Choroid plexus epithelial cell (primary cell): ENCODE results near the gene AIRE.

Experiments
- DNase-seq: peaks from one replicate; pipeline ENCODE4 v3.0.0-alpha.2; 2010; ENCODE audit warnings: low read depth
- H3K4me3 ChIP-seq: 2 replicates; pipeline ENCODE4 v1.5.1; 2011; ENCODE audit warnings: low read depth, mild to moderate bottlenecking, control low read depth, low read length, moderate library complexity
- CTCF ChIP-seq: conservative IDR thresholded peaks from 2 replicates; pipeline ENCODE4 v1.5.1; 2011; ENCODE audit warnings: low read depth, mild to moderate bottlenecking, control low read depth, inconsistent platforms, low read length, moderate library complexity

AIRE gene

DNA sequence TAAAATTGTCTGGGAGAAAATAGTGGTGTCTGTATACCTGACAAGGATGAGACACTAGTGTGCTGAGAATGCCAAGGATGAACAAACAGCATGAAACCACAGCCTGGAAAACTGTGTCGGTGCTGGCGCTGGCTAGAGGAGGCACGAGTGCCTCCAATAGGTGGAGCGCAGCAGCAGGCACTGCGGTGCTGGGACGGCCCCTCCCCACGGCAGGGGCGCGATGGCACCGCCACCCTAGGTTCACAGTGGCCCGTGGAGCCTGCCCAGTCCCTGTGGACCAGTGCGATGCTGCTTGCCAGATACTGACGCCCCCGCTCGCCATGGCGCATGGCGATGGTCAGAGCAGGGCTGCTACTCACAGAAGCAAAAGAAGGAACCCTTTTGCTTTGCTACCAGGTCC is 46.7 kb downstream of the AIRE start:
- TF ChIP-seq CTCF = no peak
- DNase-seq = no peak
- no peak overlapping the region for H3K4me3 ChIP-seq

DNA sequence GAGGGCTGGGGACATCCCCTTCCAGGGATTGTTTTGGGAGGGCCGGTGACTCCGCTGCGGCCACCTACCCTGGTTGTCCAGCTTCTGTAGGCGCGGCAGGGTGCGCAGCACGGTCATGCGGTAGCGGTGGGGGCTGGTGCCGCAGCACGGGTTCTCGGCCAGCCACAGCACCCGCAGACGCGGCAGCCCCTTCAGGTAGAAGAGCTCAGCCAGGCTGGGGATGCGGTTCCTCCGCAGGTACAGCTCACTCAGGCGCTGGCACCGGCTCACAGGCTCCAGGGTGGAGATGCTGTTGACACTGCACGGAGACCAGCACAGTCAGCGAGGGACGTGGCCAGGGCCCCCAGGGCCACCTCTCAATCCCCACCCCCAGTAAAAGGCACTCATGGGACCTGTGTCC is 47.3 kb downstream of the AIRE start:
- TF ChIP-seq CTCF = no peak
- no peak overlapping the region for H3K4me3 ChIP-seq
- no peak for DNase-seq

DNA sequence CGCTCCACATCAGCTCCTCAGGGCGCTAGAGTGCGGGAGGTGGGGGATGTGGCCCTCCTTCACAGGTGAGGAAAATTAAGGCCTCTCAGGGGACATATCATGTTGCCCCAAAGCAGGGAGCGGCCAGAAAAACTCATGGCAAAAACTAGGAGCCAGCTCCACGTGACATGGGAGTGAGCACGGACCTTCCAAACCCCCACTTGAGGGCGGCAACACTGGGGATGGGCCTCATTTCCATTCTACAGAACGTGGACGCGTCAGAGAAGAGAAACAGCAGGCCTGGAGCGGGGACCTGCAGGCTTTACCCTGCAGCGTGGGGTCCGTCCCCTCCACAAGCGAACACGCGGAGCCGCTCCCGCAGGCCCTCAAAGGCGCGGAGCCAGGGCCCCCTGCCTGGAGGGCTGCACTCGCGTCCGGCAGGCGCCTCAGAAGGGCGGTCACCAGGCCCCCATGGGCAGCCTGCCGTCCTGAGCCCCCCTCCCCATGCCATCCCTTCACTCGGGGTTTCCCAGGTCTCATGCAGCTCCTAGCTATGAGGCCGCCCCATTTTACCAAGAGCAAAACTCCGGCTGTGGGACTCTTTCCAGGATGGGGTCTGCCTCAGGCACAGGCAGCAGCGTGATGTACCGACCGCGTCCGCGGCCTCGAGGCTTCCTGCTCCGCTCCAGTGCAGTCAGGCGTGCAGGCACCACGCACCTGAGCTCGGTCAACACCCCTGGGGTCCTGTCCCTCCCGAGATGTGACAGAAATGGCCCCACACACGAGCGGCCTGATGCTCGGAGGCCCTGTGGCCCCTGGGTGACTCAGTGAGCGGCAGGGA is 48.0 kb downstream of the AIRE start:
- H3K4me3 ChIP-seq = no peak overlapping the region
- TF ChIP-seq CTCF = no peak
- no peak for DNase-seq

GRCh38 chr21:44334329-44335030 is 48.8 kb downstream of the AIRE start:
- H3K4me3 ChIP-seq = no peak overlapping the region
- no peak for DNase-seq
- TF ChIP-seq CTCF = no peak

- TF ChIP-seq CTCF = no peak
- DNase-seq = no peak
- no peak overlapping the region for H3K4me3 ChIP-seq
Measured at GRCh38 chr21:44335266-44336059, 49.8 kb downstream of the AIRE start.

- H3K4me3 ChIP-seq = no peak overlapping the region
- TF ChIP-seq CTCF = no peak
- peak; percentile 22 for DNase-seq
Measured at GRCh38 chr21:44337449-44337848, 51.8 kb downstream of the AIRE start.
